ENCODE results near the gene CRKL.

CRKL gene

GRCh38 chr22:20981787-20982562, 64.8 kb downstream of the CRKL start, which contains the start of gene LZTR1:
Gene LZTR1 (plus strand): TSS chr22:20982297. CDS start chr22:20982372, 75 bp downstream.
- H3K27me3 ChIP-seq (ENCODE audit: insufficient read depth, low read length, poor library complexity, severe bottlenecking), result no peaks in the 10 kb centered on the region
- H4K20me1 ChIP-seq (ENCODE audit: insufficient read depth, low read length, poor library complexity, severe bottlenecking), result no peaks in the 10 kb centered on the region
- peak within 1 kb of the TSS; percentile 99 for H3K4me2 ChIP-seq (ENCODE audit: low read depth, low read length, poor library complexity, severe bottlenecking)
- peak within 1 kb of the TSS; percentile 98 for H3K9ac ChIP-seq (ENCODE audit: low read depth, low read length, poor library complexity, severe bottlenecking)
- peaks cover 14% of the 10 kb centered on the region; the same call in 1 of the 2 replicates for H3K79me2 ChIP-seq (ENCODE audit: insufficient read depth, low read length)
- H3K9me3 ChIP-seq (ENCODE audit: insufficient read depth, low read depth, low read length), result no peaks in the 10 kb centered on the region
- no peak for TF ChIP-seq EZH2phosphoT487 (IDR thresholded peaks at IDR 0.05; ENCODE audit: borderline replicate concordance)
- TF ChIP-seq, protein P1, sequence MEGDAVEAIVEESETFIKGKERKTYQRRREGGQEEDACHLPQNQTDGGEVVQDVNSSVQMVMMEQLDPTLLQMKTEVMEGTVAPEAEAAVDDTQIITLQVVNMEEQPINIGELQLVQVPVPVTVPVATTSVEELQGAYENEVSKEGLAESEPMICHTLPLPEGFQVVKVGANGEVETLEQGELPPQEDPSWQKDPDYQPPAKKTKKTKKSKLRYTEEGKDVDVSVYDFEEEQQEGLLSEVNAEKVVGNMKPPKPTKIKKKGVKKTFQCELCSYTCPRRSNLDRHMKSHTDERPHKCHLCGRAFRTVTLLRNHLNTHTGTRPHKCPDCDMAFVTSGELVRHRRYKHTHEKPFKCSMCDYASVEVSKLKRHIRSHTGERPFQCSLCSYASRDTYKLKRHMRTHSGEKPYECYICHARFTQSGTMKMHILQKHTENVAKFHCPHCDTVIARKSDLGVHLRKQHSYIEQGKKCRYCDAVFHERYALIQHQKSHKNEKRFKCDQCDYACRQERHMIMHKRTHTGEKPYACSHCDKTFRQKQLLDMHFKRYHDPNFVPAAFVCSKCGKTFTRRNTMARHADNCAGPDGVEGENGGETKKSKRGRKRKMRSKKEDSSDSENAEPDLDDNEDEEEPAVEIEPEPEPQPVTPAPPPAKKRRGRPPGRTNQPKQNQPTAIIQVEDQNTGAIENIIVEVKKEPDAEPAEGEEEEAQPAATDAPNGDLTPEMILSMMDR (conservative IDR thresholded peaks at IDR 0.05; ENCODE audit: low read length), result peak; percentile 67
- H3K4me1 ChIP-seq (ENCODE audit: insufficient read depth, low read length, poor library complexity, severe bottlenecking), result peaks cover 15% of the 10 kb centered on the region
- H3K9me2 ChIP-seq (replicated peaks; ENCODE audit: low read depth, low read length), result no peaks in the 10 kb centered on the region
- no peaks in the 10 kb centered on the region for H3F3A ChIP-seq (ENCODE audit: low read depth)
- H3K36me3 ChIP-seq (ENCODE audit: insufficient read depth, low read length), result no peaks in the 10 kb centered on the region
- peak within 1 kb of the TSS; percentile 97 for H2AFZ ChIP-seq (ENCODE audit: low read length)
- peak within 1 kb of the TSS; percentile 97 for H3K4me3 ChIP-seq (ENCODE audit: low read length, poor library complexity, severe bottlenecking)

DNA sequence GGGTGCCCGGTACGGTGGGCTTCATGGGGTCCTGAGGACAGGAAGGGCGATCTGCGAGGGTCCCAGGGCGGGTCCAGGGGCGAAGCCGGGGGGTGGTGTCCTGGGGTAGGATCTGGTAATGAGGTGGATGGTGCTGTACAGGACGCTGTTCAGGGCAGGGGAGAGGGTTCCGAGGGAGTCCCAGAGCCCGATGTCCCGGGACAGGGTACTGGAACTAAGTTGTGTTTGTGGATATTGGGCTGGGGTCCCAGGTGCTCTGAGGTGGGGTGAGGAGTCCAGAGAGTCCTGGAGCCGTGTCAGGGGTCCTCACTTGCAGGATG, 65.3 kb downstream of the CRKL start:
- peak overlapping the region; percentile 99 for H3K4me2 ChIP-seq (ENCODE audit: low read depth, low read length, poor library complexity, severe bottlenecking)
- no peak for TF ChIP-seq EZH2phosphoT487 (IDR thresholded peaks at IDR 0.05; ENCODE audit: borderline replicate concordance)
- TF ChIP-seq, protein P1 (conservative IDR thresholded peaks at IDR 0.05; ENCODE audit: low read length), result no peak
- H3K4me3 ChIP-seq (ENCODE audit: low read length, poor library complexity, severe bottlenecking), result peak overlapping the region; percentile 97
- peaks cover 15% of the 10 kb centered on the region for H3K4me1 ChIP-seq (ENCODE audit: insufficient read depth, low read length, poor library complexity, severe bottlenecking)
- peak overlapping the region; percentile 98 for H3K9ac ChIP-seq (ENCODE audit: low read depth, low read length, poor library complexity, severe bottlenecking)
- H3K9me3 ChIP-seq (ENCODE audit: insufficient read depth, low read depth, low read length), result no peaks in the 10 kb centered on the region
- H2AFZ ChIP-seq (ENCODE audit: low read length), result peak overlapping the region; percentile 97
- no peaks in the 10 kb centered on the region for H3F3A ChIP-seq (ENCODE audit: low read depth)
- H3K79me2 ChIP-seq (ENCODE audit: insufficient read depth, low read length), result peaks cover 14% of the 10 kb centered on the region; the same call in 1 of the 2 replicates
- no peaks in the 10 kb centered on the region for H3K9me2 ChIP-seq (replicated peaks; ENCODE audit: low read depth, low read length)
- H4K20me1 ChIP-seq (ENCODE audit: insufficient read depth, low read length, poor library complexity, severe bottlenecking), result no peaks in the 10 kb centered on the region
- no peaks in the 10 kb centered on the region for H3K36me3 ChIP-seq (ENCODE audit: insufficient read depth, low read length)
- no peaks in the 10 kb centered on the region for H3K27me3 ChIP-seq (ENCODE audit: insufficient read depth, low read length, poor library complexity, severe bottlenecking)

DNA sequence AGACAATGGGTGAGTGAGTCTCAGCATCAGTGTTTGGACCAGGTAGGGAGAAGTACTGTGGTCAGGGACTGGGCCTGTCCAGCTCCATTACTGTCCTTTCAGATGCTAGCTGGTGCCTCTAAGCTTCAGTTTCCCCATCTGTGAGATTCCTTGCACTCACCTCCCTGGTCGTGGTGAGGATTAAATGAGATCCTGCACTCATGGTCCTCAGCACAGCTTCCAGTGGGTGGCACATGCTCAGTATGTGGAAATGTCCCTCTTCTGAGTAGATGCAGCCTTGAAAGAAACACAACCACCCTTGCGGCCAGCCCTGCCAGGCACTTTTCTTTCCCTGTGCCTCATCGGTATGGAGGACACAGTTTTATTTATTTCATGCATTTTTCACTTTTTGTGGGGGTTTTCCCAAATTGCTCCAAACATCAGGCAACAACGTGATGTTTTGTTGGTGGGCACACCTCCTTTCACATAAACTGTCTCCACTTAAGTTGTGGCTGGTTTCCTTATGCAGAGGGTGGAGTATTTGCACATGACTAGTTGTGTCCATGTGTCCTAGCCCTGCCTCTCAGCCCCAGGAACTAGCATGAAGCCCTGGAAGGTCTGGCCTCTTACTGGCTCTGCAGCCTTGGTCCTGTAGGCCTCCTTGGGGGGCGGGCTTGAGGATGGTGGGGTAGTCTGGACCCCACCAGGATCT, 66.0 kb downstream of the CRKL start:
- no peaks in the 10 kb centered on the region for H3K36me3 ChIP-seq (ENCODE audit: insufficient read depth, low read length)
- no peaks in the 10 kb centered on the region for H3K9me2 ChIP-seq (replicated peaks; ENCODE audit: low read depth, low read length)
- no peaks in the 10 kb centered on the region for H3K27me3 ChIP-seq (ENCODE audit: insufficient read depth, low read length, poor library complexity, severe bottlenecking)
- H3K9ac ChIP-seq (ENCODE audit: low read depth, low read length, poor library complexity, severe bottlenecking), result peak overlapping the region; percentile 98
- peak overlapping the region; percentile 97 for H3K4me3 ChIP-seq (ENCODE audit: low read length, poor library complexity, severe bottlenecking)
- no peak for TF ChIP-seq EZH2phosphoT487 (IDR thresholded peaks at IDR 0.05; ENCODE audit: borderline replicate concordance)
- TF ChIP-seq, protein P1 (conservative IDR thresholded peaks at IDR 0.05; ENCODE audit: low read length), result no peak
- peak overlapping the region; percentile 99 for H3K4me2 ChIP-seq (ENCODE audit: low read depth, low read length, poor library complexity, severe bottlenecking)
- no peaks in the 10 kb centered on the region for H3K9me3 ChIP-seq (ENCODE audit: insufficient read depth, low read depth, low read length)
- peaks cover 15% of the 10 kb centered on the region for H3K4me1 ChIP-seq (ENCODE audit: insufficient read depth, low read length, poor library complexity, severe bottlenecking)
- H3K79me2 ChIP-seq (ENCODE audit: insufficient read depth, low read length), result peaks cover 14% of the 10 kb centered on the region; the same call in 1 of the 2 replicates
- peak overlapping the region; percentile 97; the same call in 1 of the 2 replicates for H2AFZ ChIP-seq (ENCODE audit: low read length)
- H3F3A ChIP-seq (ENCODE audit: low read depth), result no peaks in the 10 kb centered on the region
- no peaks in the 10 kb centered on the region for H4K20me1 ChIP-seq (ENCODE audit: insufficient read depth, low read length, poor library complexity, severe bottlenecking)

Data from Loucy (cell line).